PC-9 (cell line): Measurements from ENCODE around the gene SLC35G2.
"Not testable (repeated sequence)": the region's sequence is repeated elsewhere in the genome, so short reads cannot be mapped to it uniquely, and the experiment has no call there.

ENCODE experiments used
- CTCF ChIP-seq: fragments of 200-600 bp; sonication (generic); conservative IDR thresholded peaks from 2 replicates; pipeline ENCODE4 v1.6.1; 2017; ENCODE audit warnings: mixed run types, antibody characterized with exemption, mild to moderate bottlenecking, moderate library complexity
- EZH2 ChIP-seq: fragments of 200-600 bp; sonication (generic); IDR thresholded peaks from 2 replicates; pipeline ENCODE4 v1.8.0; 2017; ENCODE audit warnings: antibody characterized with exemption, low read depth

GRCh38 chr3:136879510-136879909 is 60.6 kb downstream of the SLC35G2 start:
- TF ChIP-seq CTCF, EZH2: not testable (repeated sequence)
